Stimulated activated CD4-positive, alpha-beta T cell treated with anti-CD3 and anti-CD28 coated beads, Interleukin-4, amount 100 ng/mL, for 24 hours (primary cell): Measurements from ENCODE around the gene DIP2C.
"Not testable (repeated sequence)": the region's sequence is repeated elsewhere in the genome, so short reads cannot be mapped to it uniquely, and the experiment has no call there.

Source experiments
- DNase-seq: peaks from one replicate; pipeline ENCODE4 v3.0.0-alpha.2; 2020

Gene DIP2C

DNA sequence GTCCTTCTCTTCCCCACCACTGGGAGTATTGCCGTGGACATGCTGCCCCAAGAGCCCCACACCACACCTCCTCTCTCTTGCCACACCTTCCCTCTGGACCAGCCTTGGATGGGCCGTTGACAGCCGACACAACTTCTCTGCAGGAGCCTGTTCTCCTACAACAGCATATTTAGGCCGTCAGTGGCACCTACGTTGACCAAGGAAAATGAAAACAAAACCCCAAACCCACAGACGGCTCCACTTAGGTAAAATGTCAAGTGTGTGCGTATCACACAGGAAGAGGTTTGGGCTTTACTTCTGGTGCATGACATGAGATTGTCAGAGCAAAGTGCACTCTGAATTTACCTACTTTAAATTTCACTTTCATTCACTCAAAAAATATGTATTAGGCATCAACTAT lies 307.7 kb downstream of the DIP2C start:
- DNase-seq, result no peak

- DNase-seq, result no peak
Observed at GRCh38 chr10:381346-381745, 308.1 kb downstream of the DIP2C start.

GRCh38 chr10:380313-380940 lies 309.0 kb downstream of the DIP2C start:
- no peak for DNase-seq

DNA sequence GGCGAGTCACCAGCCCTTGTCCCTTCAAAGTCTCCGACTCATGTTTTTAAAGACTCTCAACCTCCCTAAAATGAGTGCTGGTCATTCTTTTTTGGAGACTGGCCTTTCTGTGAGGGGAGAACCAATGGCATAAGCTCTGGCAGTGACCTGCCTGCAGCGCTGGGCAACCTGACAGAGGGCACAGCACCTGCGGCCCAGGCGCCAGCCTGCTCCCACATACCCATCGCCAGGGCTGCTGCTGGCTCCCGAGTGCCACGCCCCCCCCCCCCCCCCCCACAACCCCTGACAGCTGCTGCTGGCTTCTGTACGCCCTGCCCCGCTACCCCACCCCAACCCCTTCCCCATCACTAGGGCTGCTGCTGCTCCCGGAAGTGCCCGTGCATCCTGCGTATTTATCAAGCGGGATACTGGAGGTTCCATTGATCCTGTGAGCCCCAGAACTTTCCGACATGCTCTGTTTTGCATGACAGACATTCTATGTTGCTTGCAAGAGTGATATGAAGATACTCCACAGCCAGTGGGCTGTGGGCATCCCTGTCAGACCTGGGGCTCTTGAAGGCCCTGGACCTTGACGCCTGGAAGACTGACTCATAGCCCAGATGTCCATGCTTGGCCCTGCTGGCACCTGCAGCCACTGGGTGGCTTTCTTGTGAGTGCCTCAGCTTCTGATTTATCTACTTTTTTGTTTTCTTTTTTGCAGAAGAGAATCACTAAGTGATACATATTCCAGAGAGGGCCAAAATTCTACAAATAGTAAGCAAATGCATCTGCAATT lies 310.4 kb downstream of the DIP2C start:
- DNase-seq, result no peak

- no peak for DNase-seq
Observed at GRCh38 chr10:378230-378929, 311.1 kb downstream of the DIP2C start.

- no peak for DNase-seq
Observed at GRCh38 chr10:377228-377627, 312.2 kb downstream of the DIP2C start.

- no peak for DNase-seq
Observed at GRCh38 chr10:375815-376505, 313.5 kb downstream of the DIP2C start.

DNA sequence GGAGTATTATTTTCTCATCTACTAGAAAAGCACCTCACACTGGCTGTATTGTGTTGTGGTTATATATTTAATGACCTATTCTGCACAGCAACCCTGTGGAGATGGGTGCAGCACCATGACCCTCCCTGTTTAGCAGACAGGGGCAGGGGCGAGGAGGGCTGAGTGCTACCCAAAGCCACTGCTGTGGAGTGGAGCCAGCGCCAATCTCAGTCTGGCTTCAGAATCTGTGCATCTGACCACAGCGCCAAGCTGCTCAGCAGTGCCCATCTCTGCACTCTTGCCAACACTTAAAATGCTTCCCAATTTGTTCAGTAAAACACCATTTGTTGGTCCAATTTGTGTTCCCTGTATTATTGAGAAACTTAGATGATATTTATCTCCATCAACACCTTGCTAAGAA lies 315.1 kb downstream of the DIP2C start:
- no peak for DNase-seq

DNA sequence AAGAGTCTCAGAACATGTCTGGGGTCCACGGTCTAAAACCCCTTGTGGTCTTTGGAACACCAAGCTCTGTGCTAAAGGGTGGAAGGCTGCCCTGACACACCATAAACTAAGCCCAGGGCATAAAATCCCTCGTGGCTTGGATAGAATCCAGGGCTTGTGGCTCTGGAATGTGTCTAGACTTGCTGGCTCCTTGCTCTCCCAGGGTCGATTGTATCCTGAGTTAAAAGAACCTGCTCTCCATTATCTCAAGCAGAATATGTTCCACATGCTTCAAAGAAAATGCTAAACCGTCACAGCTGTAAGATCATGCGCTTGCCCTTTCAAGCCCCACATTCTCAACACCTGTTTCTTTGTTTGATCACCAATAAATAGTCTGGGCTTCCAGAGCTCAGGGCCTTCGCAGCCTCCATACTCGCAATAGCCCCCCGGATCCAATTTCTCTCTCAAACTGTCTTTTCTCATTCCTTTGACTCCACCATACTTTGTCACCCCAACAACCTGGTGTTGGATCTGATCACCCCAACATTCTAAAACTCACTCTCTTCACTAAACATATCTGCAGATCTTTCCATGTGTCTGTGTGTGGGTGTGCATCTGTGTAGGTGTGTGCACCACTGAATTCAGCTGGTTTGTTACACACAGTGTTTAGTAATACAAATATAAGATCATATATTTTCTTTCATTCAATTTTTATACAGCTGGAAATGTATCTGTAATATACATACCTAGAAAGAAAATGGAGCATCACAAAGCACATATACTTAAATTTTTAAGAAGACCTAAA lies 315.8 kb downstream of the DIP2C start:
- no peak for DNase-seq

- no peak for DNase-seq
Observed at GRCh38 chr10:373015-373414, 316.5 kb downstream of the DIP2C start.

DNA sequence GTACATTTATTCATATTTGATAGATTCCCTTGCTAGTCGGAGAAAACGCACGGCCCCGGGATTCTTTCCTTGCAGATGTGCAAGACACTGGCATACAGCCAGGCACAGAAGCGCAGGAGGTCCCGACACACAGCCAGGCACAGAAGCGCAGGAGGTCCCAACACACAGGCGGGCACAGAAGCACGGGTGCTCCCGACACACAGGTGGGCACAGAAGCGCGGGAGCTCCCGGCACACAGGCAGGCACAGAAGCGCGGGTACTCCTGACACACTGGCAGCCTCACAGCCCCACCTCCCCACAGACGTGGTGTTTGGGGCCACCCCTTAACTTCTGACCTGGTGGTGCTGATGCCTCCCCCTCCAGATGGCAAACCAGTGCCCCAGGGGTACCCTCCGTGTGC lies 316.9 kb downstream of the DIP2C start:
- DNase-seq, result no peak

- DNase-seq, result no peak
Observed at GRCh38 chr10:371515-371914, 318.0 kb downstream of the DIP2C start.

- DNase-seq, result no peak
Observed at GRCh38 chr10:370449-370825, 319.0 kb downstream of the DIP2C start.

DNA sequence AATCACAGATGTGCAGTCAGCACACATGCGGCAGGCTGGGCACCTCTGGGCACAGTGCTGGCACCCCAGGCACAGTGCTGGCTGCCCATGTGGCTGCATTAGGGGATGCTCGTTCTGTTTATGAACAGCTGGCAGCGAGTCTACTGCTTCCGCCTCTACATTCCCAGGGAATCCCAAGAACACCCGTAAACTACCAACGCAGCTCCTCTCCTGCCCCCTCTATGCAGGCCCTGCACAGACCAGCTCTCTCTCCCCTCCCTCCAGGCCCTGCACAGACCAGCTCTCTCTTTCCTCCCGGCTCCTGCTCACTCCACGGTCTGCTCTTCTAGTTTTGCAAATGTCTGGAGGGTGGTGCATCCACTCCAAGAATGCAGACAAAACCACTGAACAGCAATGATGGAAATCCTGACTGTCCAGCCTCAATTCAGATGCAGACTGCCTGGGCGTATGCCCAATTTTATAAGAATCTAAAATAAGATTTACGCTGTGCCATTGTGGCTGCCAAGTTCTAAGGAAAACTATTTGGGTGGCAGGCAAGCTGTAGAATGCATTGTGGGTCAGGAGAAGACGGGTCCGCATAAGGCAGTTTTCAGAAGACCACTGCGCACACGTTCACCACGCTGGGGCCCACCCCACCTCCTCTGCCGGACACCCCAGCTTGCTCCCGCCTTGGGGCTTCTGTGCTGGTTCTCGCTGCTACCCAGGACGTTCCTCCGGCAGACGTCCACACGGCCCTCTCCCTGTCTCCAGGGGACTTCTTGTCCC lies 319.6 kb downstream of the DIP2C start:
- DNase-seq, result no peak

- DNase-seq, result no peak
Observed at GRCh38 chr10:369221-369683, 320.2 kb downstream of the DIP2C start.

GRCh38 chr10:368579-369220 lies 320.8 kb downstream of the DIP2C start:
- no peak for DNase-seq

GRCh38 chr10:368107-368506 lies 321.4 kb downstream of the DIP2C start:
- not testable (repeated sequence) for DNase-seq

DNA sequence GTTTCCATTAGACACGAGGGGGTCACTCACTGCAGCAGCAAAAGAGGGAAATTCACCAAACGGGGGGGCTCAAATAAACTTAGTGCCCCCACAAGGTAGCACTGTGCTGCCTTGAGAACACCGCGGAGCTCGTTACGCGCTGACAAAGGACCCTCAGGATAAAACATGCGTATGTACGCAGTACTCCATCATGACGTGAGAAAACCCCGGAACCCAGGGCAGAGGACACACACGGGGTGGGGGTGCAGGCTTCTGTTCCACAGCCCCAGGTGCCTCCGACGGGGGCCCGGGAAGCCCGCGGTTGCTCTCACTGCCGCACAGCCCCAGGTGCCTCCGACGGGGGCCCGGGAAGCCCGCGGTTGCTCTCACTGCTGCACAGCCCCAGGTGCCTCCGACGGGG lies 321.8 kb downstream of the DIP2C start:
- no peak for DNase-seq

DNA sequence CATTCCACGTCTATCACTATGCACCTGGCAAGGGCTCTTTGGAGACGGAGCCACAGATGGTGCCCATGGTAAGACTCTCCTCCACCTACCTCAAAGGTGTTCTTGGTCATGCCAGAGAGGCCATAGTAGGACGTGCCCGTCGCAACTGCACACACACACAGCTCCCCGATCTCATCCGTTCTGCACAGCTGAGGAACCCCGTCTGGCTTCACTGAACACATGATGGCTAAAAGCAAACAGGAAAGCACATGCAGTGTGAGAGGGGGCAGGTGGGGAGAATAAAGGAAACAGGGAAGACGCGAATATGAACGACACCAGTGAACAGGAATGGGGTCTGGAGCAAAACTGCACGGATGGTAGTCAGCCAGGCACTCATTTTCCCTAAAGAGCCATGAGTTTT lies 323.3 kb downstream of the DIP2C start:
- DNase-seq, result no peak

- DNase-seq, result no peak
Observed at GRCh38 chr10:364267-364775, 325.1 kb downstream of the DIP2C start.

DNA sequence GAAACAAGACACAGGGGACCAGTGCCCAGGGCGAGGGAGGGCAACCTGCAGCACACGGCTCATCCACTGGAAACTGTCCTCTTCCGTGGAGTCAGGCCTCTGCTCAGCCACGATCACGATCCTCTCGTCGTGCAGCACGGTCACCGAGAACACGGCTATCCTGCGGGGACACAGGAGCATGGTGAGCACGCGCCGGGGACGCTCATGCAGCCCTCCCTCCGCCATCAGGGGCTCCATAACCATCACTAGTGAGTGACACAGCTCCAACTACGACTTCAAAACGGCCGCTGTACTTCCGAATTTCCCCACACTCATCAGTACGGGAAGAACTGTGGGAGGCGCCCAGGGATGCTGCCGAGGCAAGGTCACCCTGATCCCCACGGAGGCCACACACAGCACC lies 326.3 kb downstream of the DIP2C start:
- DNase-seq, result no peak
